Vagina (tissue), 2 donors: Measurements from ENCODE around the gene TBC1D4.

ENCODE experiments used
- POLR2A ChIP-seq, 2 donors: fragments of 450-650 bp; IDR thresholded peaks; one replicate each; pipeline ENCODE4 v1.6.1; 2017; ENCODE audit warnings: antibody characterized with exemption in 2 of 2, mild to moderate bottlenecking in 2 of 2, moderate library complexity in 2 of 2
- TF ChIP-seq, protein P1 (sequence below), 3 experiments: fragments of 450-650 bp in 2 of 3; fragments of 200-600 bp in 1 of 3; sonication (generic) in 1 of 3; IDR thresholded peaks; one replicate each; pipeline ENCODE4 v1.5.1; 2017 to 2019; ENCODE audit warnings: antibody characterized with exemption in 3 of 3, mild to moderate bottlenecking in 2 of 3, moderate library complexity in 2 of 3

DNA sequence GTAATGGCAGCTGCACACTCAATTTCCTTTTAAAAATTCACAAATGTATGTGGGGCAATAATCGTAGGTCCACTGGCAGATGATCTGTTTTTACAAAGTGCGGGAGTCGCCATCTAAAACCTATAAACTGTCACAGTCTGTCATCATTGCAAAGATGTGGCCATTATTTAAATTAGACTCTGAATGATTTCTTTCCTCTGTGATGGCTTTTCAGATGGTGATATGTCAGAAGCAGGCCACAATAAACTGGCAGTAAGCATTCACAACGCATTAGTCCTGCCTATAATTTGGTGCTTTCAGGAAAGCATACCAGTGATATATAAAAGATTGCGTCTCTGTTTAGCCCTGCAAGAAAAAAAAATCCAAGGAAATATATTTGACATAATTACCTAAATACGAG lies 226.8 kb downstream of the TBC1D4 start:
- TF ChIP-seq, protein P1, sequence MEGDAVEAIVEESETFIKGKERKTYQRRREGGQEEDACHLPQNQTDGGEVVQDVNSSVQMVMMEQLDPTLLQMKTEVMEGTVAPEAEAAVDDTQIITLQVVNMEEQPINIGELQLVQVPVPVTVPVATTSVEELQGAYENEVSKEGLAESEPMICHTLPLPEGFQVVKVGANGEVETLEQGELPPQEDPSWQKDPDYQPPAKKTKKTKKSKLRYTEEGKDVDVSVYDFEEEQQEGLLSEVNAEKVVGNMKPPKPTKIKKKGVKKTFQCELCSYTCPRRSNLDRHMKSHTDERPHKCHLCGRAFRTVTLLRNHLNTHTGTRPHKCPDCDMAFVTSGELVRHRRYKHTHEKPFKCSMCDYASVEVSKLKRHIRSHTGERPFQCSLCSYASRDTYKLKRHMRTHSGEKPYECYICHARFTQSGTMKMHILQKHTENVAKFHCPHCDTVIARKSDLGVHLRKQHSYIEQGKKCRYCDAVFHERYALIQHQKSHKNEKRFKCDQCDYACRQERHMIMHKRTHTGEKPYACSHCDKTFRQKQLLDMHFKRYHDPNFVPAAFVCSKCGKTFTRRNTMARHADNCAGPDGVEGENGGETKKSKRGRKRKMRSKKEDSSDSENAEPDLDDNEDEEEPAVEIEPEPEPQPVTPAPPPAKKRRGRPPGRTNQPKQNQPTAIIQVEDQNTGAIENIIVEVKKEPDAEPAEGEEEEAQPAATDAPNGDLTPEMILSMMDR (IDR thresholded peaks at IDR 0.05) = no peak
- TF ChIP-seq POLR2A (IDR thresholded peaks at IDR 0.05) = no peak
